ENCODE results near the gene KAZN.
A peak's percentile ranks its signal among the peaks of the same experiment; 100 is the strongest.

Gene KAZN

DNA sequence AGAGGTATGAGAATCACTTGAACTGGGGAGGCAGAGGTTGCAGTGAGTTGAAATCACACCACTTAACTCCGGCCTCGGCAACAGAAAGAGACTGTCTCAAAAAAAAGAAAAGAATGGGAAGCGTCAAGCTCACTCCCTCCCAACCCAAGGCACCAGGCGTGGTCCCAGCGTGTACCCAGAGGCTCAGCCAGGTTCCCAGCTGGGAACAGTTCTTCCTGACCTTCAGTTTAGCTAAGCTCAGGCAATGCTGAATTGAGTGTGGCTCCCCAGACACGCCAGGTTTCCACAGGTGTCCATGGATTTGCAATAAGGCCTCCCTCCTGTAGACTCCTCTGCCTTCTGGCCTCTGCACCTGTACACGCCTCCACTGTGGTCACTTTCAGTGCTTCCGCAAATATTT lies 414.3 kb downstream of the KAZN start:
- DNase-seq (ENCODE audit: low read depth): no peak

DNA sequence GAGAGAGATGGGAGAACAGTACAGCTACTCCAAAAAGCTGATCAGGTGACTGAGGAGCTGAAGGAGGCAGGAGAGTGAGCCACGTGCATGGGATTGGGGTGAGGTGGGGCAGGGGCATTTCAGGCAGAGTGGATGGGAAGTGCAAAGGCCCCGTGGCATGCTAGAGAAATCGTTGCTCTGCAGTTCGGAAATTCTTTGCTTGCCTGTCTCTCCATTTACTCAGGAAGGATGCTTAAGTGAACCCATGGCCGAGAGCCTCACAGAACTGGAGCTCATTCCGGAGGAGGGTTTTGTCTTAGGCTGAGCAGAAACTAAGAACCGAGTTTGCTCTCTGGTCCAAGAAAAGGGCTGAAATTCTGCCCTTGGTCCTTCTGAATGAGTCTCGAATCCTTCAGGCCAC lies 415.3 kb downstream of the KAZN start:
- DNase-seq (ENCODE audit: low read depth): no peak

DNA sequence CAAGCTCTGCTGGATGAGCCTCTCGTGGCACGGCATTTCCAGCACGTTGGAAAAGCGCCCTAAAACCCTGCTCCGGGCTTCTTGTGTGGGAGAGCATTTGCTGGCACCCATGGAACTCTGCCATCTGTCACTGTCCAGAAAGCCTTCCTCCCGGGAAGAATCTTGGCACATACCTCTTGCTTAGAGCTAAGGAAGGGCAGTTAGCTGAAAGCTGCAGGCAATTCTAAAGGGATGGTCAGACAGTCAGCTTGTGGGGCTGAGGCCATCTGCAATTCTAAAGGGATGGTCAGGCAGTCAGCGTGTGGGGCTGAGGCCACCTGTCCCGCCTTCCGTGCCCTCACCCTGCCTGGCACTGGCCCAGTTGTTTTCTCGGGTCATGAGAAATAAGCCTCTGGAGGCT lies 416.0 kb downstream of the KAZN start:
- no peak for DNase-seq (ENCODE audit: low read depth)

DNA sequence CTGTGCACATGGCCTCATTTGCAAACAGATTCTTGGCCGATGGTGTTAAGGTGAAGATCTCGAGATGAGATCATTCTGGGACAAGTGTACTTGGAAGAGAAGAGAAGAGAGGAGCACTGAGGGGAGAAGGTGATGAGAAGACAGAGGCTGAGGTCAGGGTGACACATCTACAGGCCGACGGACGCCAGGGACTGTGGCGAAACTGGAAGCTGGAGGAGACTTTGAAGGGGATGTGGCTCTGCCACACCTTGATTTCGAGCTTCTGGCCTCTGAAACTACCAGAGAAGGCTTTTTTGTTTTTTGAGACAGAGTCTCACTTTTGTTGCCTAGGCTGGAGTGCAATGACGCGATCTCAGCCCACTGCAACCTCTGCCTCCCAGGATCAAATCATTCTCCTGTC lies 417.5 kb downstream of the KAZN start:
- DNase-seq (ENCODE audit: low read depth): no peak

DNA sequence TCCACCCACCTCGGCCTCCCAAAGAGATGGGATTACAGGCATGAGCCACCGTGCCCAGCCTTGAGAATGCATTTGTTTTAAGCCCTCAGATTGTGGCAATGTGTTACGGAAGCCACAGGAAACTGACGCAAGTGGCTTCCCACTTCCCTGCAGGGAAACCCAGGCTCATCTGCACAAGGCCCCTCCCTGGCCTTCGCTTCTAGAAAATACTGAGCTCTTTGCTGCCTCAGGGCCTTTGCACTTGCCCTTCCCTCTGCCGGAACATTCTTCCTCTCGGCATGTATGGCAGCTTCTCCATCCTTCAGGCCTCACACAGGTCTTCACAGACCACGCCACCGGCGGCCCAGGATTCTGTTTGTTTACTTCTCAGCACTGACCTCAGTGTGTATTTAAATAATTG lies 418.0 kb downstream of the KAZN start:
- no peak for DNase-seq (ENCODE audit: low read depth)

DNA sequence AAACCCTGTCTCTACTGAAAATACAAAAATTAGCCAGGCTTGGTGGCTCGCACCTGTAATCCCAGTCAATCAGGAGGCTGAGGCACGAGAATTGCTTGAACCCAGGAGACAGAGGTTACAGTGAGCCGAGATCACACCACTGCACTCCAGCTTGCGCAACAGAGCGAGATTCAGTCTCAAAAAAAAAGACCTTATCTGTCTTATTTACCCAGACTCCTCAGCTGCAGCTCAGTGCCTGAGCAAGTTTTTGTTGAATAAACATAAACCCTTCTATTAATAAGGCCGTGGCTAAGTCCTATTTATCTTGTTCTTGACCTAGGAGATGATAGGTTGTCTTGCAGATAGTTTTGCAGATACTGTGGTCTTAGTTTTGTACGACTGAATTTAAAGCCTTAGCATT lies 418.6 kb downstream of the KAZN start:
- no peak for DNase-seq (ENCODE audit: low read depth)

DNA sequence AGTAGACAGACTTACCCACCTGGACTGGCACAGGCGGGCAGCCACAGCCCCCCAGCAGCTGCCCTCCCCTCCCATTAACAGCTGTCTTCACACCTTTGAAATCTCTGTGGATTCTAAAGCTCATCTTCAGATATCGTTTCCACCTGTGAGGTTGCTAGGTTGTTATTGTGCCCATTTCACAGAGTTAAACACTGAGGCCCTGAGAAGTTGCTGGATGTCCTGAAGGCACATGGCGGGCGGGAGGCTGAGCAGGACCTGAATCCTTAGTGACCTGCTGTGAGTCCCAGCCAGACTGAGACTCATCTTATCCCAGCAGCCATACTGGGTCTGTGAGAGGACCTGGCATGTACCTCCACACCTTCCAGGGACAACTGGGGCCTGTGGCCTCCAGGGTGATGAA lies 420.3 kb downstream of the KAZN start:
- DNase-seq (ENCODE audit: low read depth): no peak

DNA sequence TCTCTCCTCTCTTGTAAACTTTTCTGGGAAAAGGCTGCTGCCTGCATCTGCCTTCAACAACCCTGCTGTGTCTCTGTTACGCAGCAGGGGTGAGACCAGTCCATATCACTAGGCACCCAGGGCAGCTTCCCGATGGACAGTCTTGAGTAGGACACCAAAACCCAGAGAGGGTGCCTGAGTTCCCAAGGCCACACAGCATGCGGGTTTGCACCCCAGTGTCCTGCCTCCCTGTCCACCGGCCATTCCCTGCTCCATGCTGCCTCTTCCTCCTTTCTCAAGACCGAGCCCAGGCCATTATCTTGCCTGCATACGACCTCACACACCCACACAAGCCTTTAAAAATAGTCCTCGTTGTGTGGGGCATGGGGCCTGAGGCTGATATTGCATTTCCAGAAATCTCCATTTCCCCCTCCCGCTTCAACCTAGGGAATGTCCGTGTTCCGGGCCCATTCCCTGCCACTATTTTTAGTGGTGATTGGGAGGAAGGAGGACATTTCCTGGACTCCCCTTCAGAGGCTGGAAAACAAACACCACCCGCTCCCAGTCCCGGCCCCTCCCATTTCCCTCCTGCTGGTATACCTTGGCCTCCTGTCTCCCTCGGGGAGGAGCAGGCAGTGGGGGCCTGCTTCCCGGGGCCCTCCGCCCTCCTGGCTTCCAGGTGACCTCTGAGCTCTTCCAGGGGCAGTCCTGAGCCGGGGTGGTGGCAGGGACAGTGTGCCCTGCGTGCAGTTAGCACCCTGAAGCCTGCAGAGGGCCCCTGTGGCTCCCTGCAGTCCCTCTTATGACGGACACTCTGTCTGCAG lies 422.7 kb downstream of the KAZN start:
- DNase-seq (ENCODE audit: low read depth): no peak

DNA sequence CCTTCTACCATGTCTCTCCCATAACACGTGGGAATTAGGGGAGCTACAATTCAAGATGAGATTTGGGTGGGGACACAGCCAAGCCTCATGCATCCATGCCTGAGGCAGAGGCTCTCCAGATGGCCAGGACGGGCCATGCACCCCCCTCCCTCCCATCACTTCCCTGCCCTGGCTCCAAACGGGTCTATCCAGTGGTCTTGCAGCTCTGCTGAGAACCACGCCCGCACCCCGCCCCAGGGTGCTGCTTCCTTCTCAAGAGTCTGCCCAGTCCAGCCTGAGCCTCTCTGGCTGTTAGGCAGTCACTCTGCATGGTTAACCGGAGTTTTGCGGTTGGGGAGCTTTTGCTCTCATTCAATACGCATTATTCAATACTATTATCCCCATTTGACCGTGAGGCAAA lies 423.6 kb downstream of the KAZN start:
- no peak for DNase-seq (ENCODE audit: low read depth)

DNA sequence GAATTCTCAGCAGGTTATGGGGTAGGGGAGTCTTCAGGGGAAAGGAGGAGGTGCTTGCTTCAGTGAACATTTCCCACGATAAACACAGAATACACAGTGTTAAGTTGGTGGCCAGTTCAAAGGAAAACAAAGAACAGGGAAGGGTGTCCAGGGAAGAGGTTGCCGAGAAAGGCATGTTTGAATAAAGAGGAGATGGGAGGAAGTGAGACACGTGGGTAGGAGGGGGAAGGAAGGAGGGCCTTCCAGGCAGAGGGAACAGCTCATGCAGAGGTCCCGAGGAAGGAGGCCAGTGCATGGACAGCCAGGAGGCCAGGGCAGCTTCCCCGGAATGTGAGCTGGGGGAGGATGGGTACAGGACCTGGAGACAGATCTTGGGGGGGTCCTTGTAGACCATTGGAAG lies 424.7 kb downstream of the KAZN start:
- DNase-seq (ENCODE audit: low read depth): no peak

DNA sequence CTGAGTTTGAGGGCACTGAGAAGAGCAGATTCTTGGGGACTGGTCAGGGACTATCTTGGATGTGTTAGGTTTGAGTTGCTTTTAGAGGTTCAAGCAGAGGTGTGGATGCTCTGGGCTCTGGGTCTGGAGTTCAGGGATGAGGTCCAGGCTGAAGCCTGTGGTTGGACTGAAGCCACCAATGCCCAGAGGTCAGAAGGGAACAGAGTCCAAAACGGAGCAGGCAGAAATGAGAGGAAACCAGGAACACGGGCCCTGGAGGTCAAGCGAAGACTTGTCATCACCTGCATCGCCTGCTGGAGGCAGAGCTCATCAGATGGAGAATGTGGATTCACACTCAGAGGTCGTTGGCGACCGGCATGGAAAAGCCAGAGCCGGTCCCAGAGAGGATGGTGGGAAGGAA lies 425.5 kb downstream of the KAZN start:
- no peak for DNase-seq (ENCODE audit: low read depth)

DNA sequence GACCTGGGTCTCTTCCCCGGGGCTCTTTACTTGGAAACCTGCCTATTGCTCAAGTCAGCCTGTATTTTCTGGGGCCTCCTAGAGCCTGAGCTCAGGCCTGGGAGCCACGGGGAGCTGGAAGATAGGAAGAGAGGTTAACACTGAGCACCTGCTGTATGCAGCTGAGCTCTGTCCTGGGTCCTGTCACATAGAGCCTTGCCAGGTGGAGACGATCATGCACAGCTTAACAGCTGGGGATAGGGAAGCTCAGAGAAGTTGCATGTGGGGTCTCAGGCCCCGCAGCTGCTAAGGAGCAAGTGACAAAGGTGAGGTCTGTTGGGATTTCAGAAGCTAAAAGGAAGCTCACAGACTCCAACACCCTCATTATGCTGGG lies 427.6 kb downstream of the KAZN start:
- DNase-seq (ENCODE audit: low read depth): no peak

DNA sequence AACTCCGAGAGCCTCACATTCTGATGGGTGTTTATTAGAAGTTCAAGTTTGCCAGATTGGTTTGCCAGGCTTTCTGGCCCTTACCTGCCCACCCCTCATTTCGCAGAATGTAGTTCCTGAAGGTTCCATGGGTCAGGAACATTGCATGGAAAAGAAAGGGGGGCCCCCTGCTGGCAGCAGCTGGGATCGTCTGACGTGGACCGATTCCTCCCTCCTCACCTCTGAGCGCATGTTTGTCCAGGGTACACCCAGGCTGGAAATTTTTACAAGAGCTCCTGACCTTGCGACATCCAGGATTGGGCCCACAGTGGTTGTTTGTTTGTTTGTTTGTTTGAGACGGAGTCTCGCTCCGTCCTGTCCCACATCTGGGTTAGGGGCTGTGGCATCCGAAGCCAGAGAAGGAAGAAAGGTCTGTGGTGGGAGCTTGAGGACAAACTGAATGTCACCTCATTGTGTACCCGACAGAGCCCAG lies 429.1 kb downstream of the KAZN start:
- peak; percentile 10 for DNase-seq (ENCODE audit: low read depth)

DNA sequence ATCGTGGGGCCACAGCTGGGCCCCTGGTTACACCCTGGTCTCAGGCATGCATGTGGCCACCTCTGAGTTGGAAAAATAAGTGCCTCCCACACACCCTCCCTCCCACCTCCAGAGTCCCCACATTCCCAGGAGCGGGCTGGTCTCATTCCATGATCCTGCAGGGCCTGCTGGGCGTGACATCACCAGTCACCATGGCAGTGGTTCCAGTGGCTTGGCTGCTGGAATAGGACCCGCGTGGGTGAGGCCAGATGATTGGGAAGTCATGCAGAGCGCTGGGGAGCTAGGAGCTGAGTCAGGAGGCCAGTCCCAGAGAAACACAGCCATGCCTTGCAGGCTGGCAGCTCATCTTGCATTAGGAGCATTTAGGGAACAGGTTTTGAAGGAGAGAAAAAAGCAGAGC lies 429.6 kb downstream of the KAZN start:
- DNase-seq (ENCODE audit: low read depth): no peak

DNA sequence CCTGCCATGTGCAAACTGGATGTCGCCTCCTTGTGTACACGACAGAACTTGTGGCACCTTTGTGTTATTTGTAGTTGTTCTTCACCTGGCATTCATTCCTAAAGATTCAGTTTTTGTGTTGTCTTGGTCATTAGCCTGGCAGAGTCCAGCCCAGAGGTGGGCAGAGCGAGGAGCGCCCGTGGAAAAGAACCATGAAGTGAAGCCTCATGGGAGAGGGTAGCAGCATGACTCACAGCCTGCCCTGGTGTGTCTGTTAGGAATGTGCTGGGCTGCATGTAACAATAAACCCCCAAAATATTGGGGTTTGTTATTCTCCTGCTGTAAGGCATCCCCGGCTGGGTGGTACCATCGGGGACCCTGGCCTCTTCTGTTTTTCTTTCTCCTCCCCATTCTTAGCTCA lies 430.1 kb downstream of the KAZN start:
- no peak for DNase-seq (ENCODE audit: low read depth)

DNA sequence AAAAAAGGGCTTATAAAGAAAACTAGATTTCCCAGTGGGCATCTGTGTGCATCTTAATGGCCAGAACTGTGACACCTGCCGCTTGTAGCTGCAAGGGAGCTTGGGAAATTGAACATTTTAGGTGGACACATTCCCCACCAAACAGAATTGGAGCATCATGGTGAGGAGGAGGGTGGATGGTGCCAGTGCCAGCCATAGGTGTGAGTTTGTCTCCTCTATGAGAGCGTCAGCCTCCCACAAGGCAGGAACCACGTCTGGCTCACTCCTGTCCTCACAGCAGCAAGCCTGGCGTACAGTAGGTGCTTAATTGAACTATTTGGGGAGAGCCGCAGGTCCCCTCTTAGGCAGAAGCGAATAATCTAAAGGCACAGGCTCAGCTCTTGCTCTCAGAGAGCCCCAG lies 430.6 kb downstream of the KAZN start:
- DNase-seq (ENCODE audit: low read depth): no peak

DNA sequence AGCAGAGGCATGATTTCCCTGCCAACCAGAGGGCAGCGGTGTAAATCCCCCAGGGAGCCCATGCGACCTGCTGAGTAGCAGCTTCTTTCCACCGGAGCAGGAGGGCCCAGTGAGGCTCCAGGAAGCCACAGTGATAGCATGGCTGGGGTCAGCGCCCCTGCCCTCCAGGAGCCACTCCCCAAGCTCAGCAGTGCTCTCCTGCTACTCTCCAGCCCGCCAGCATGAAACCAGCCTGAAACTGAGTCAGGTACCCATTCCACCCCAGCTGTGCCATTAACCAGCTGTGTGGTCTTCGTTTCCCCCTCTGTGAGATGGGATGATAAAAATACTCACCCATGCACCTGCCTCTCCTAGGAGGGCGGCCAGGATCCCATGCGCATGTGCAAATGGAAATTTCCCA lies 431.3 kb downstream of the KAZN start:
- no peak for DNase-seq (ENCODE audit: low read depth)

DNA sequence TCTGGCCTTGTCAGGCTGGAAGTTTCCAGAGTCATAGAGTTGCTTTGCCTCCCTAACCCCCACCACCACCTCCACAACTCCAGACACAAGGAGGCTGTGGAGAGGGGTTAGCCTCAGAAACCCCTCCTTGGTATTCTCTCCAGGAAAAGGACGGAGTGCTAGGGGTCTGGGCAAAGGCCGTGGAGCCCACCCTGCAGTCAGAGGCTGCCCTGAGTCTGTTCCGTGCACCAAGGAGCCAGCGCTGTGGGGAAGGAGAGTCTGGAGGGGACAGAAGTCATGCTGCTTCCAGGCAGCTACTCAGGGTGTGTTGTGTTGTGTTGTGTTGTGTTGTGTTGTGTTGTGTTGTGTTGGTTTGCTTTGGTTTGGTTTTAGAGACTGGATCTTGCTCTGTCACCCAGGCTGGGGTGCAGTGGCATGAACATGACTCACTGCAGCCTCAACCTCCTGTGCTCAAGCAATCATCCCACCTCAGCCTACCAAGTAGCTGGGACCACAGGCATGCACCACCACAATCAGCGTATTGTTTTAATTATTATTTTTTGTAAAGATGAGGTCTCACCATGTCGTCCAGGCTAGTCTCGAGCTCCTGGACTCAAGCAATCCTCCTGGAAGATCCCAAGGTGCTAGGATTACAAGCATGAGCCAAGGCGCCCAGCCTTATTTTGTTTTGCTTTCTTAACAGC lies 432.9 kb downstream of the KAZN start:
- DNase-seq (ENCODE audit: low read depth): no peak

DNA sequence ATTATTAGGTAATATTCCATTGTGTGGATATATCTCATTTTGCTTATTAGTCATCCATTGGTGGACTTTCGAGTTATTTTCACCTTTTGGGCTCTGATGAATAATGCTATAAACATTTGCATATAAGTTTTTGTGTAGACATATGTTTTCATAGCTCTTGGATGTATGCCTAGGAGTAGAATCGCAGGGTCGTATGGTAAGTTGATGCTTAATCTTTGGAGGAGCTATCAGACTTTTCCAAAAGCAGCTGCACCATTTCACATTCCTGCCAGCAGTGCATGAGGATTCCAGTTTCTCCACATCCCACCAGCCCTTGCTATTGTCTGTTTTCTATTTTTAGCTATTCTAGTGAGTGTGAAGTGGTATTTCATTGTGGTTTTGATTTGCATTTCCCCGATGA lies 434.8 kb downstream of the KAZN start:
- DNase-seq (ENCODE audit: low read depth): no peak

DNA sequence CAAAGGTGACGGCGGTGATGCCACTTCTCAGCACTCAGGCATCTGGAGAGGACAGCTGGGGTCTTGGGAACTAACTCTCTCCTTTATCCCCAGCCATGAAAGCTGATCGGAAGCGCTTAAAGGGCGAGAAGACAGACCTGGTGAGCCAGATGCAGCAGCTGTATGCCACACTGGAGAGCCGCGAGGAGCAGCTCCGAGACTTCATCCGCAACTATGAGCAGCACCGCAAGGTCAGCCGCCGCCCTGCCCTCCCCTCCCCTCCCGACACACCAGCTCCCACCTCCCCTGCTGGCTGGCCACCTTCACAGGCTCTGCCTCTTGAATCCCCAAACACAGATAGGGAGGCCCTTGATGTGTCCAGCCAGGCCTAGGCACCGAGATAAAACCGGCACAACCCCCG lies 436.2 kb downstream of the KAZN start:
- DNase-seq (ENCODE audit: low read depth): no peak

DNA sequence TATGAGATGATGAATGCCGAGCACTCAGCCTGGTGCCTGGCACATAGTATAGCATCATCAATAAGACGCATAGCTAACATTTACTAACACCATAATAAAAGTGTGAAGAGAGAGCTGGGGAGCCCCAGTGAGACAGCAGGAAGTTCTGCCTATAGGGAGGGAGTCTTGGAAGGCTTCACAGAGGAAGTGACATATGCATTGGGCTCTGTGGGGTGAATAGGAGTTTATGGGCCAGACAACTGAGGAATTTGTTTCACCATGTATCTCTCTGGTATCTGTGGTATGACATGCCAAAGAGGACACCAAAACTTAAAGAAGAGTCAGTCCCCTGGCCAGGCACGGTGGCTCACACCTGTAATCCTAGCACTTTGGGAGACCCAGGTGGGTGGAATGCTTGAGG lies 436.8 kb downstream of the KAZN start:
- no peak for DNase-seq (ENCODE audit: low read depth)

DNA sequence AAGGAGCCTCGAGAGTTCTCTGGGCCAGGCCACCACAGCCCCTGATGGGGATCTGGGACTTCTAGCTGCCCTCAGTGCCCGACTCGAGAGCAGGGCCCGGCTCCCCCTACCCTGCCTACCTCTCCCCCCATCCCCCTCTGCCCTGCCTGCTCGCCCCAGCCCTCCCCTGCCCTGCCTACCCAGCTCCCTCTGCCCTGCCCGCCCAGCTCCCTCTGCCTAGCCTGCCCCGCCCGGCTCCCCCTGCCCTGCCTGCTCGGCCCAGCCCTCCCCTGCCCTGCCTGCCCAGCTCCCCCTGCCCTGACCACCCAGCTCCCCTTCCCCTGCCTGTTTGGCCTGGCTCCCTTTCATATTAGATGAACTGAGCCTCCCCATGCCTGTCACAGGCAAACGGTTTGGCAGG lies 437.6 kb downstream of the KAZN start:
- DNase-seq (ENCODE audit: low read depth): no peak

DNA sequence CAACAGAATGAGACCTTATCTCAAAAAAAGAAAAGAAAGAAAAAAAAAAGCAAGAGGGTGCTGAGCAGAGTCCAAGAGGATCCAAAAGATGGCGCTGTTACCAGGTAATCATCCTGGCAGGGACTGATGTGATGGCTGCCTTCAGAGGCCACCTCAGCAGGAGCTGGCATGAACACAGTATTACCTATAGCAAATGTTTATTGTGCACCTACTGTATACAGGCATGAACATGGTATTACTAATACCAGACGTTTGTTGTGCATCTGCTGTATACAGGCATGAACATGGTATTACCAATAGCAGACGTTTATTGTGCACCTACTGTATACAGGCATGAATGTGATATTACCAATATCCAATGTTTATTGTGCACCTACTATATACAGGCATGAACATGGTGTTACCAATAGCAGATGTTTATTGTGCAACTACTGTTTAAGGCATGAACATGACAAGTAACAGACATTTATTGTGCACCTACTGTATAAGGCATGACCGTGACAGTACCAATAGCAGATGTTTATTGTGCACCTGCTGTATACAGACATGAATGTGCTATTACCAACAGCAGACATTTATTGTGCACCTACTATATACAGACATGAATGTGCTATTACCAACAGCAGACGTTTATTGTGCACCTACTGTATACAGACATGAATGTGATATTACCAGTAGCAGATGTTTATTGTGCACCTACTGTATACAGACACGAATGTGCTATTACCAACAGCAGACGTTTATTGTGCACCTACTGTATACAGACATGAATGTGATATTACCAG lies 439.9 kb downstream of the KAZN start:
- no peak for DNase-seq (ENCODE audit: low read depth)

Measured in stimulated activated CD8-positive, alpha-beta memory T cell treated with anti-CD3 and anti-CD28 coated beads, Interleukin-7, amount 100 ng/mL, for 24 hours (primary cell).